ENCODE data around the gene TPM4.

Gene TPM4

GRCh38 chr19:16052353-16052752, 23.9 kb upstream of the TPM4 start:
- TF ChIP-seq, protein P1, sequence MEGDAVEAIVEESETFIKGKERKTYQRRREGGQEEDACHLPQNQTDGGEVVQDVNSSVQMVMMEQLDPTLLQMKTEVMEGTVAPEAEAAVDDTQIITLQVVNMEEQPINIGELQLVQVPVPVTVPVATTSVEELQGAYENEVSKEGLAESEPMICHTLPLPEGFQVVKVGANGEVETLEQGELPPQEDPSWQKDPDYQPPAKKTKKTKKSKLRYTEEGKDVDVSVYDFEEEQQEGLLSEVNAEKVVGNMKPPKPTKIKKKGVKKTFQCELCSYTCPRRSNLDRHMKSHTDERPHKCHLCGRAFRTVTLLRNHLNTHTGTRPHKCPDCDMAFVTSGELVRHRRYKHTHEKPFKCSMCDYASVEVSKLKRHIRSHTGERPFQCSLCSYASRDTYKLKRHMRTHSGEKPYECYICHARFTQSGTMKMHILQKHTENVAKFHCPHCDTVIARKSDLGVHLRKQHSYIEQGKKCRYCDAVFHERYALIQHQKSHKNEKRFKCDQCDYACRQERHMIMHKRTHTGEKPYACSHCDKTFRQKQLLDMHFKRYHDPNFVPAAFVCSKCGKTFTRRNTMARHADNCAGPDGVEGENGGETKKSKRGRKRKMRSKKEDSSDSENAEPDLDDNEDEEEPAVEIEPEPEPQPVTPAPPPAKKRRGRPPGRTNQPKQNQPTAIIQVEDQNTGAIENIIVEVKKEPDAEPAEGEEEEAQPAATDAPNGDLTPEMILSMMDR (conservative IDR thresholded peaks at IDR 0.05; ENCODE audit: low read length): no peak
- no peak for DNase-seq (ENCODE audit: low read depth)
- no peak overlapping the region for H3K4me3 ChIP-seq (ENCODE audit: low read length)

DNA sequence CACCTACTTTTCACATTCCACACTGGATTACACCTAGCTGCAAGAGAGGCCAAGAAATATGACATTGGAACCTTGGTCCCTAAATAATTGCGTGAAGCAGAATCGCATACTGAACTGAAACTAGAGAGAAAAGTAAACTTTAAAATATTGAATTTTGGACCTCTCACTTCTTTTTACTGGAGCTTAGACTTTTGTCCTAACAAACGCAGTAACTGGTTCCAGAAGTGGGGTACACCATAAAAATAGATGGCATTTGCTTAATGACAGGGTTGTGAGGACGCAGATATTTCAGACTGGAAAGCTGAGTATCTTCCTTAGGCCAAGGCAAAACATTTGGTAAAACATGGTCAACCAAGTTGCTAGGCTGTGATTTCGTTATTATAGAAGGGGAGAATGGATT, 19.2 kb upstream of the TPM4 start:
- TF ChIP-seq, protein P1 (conservative IDR thresholded peaks at IDR 0.05; ENCODE audit: low read length): no peak
- no peak overlapping the region for H3K4me3 ChIP-seq (ENCODE audit: low read length)
- no peak for DNase-seq (ENCODE audit: low read depth)

DNA sequence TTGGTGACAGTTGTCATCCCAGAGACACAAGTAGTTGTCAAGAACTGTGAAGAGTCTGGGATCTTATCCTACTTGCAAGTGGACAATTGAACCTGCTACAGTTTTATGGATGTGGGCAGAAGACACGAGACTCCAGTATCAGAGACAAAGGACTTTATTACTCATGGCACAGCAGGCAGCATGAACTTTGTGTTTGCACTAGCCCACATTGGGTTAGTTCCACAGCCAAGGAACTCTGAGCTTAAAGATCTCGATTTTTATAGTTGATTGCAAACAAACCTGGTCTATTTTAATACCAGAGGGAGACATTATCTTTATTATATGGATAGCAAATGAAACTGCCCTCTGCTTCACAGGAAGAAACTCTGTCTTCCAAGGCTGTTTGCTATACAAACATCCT, 16.0 kb upstream of the TPM4 start:
- DNase-seq (ENCODE audit: low read depth): no peak
- no peak overlapping the region for H3K4me3 ChIP-seq (ENCODE audit: low read length)
- TF ChIP-seq, protein P1 (conservative IDR thresholded peaks at IDR 0.05; ENCODE audit: low read length): no peak

- H3K4me3 ChIP-seq (ENCODE audit: low read length): no peak overlapping the region
- no peak for DNase-seq (ENCODE audit: low read depth)
- TF ChIP-seq, protein P1 (conservative IDR thresholded peaks at IDR 0.05; ENCODE audit: low read length): no peak
These were observed 14.4 kb upstream of the TPM4 start for GRCh38 chr19:16061943-16062342.

DNA sequence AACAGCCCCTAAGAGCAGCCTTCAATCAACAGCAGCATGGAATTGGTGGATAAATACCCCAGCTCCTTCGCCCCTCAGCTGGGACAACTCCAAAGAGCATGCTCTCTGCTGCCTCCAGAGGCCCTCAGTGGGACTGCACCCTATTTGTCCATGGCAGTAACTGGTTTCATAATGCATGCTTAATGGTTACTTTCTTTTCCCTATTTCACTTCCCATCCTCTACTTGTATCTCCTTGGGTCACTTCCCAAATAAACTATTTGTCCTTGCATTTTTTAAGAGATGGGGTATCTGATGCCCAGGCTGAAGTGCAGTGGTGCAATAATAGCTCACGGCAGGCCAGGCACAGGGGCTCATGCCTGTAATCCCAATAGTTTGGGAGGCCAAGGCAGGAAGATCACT, 13.5 kb upstream of the TPM4 start:
- H3K4me3 ChIP-seq (ENCODE audit: low read length): no peak overlapping the region
- TF ChIP-seq, protein P1 (conservative IDR thresholded peaks at IDR 0.05; ENCODE audit: low read length): peak; percentile 88
- no peak for DNase-seq (ENCODE audit: low read depth)

DNA sequence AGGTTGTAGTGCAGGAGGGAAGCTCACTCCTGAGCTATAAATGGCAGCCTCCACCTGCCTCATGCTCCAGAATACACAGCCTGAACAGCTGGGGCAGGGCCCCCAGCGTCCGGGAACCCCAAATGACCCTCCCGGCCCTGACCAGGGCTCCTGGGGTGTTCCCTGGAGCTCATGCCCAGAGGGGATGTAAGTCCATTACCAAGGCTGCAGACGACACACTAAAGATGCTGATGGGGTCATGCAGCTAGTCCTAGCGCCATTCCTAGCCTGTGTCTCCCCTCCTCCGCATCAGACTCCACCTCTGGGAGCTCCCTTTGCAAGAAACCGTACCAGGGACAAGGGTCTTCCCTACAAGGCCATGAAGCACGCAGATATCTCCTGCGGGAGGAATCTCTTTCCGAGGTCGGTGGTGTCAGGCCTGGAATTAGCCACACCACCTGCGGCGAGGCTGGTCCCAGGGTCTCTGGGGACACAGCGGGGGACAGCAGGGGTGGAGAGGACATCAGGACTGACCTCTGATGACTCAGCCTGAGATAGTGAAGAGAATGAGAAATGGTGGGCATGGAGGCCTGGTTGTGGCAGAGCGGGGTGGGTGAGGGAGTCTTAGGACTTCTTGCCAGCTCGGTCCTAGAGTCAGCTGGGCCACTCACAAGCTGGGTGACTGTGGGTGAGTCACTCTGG, 11.9 kb upstream of the TPM4 start:
- no peak overlapping the region for H3K4me3 ChIP-seq (ENCODE audit: low read length)
- TF ChIP-seq, protein P1 (conservative IDR thresholded peaks at IDR 0.05; ENCODE audit: low read length): no peak
- no peak for DNase-seq (ENCODE audit: low read depth)

DNA sequence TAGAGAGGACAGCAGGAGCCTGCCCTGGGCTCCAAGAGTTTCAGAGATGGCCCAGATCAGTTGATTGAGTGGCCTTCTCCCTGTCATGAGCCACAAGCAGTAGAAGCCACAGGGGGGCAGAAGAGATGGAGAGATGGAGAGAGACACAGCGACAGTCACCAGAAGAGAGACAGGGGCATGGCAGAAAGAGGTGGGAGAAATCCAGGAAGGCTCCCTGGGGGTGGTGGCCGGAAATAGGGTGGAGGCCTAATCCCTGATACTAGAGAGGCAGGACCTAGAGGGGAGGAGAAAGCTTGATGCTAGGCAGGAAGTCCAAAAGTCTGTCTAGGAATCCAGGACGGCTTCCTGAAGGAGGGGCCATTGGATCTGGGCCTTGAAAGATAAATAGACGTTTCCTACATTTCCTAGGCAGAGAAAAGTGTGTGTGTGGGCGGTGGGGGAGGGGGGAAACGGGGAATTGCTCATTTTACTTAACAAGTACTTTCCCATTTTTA, 9.6 kb upstream of the TPM4 start:
- H3K4me3 ChIP-seq (ENCODE audit: low read length): no peak overlapping the region
- TF ChIP-seq, protein P1 (conservative IDR thresholded peaks at IDR 0.05; ENCODE audit: low read length): peak; percentile 30
- peak; percentile 53 for DNase-seq (ENCODE audit: low read depth)
